ENCODE results near the gene NAXD.
"Not testable (repeated sequence)": the region's sequence is repeated elsewhere in the genome, so short reads cannot be mapped to it uniquely, and the experiment has no call there.

Gene NAXD

DNA sequence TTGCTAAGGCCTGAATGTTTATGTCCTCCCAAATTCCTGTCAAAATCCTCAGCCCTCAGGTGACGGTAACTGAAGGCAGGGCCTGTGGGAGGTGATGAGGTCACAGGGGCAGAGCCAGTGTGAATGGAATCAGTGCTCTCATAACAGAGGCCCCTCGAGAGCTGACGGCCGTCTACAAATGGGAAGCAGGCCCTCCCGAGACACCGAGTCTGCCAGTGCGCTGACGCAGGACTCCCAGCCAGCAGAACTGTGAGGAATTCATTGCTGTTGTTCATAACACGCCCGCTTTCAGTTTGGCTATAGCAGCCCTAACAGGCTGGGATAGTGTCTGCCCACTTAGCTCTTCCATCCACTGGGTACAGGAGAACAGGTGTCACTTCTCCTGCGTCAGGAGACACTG lies 49.3 kb downstream of the NAXD start:
- no peak for DNase-seq (ENCODE audit: low read depth in 2 of 2)

DNA sequence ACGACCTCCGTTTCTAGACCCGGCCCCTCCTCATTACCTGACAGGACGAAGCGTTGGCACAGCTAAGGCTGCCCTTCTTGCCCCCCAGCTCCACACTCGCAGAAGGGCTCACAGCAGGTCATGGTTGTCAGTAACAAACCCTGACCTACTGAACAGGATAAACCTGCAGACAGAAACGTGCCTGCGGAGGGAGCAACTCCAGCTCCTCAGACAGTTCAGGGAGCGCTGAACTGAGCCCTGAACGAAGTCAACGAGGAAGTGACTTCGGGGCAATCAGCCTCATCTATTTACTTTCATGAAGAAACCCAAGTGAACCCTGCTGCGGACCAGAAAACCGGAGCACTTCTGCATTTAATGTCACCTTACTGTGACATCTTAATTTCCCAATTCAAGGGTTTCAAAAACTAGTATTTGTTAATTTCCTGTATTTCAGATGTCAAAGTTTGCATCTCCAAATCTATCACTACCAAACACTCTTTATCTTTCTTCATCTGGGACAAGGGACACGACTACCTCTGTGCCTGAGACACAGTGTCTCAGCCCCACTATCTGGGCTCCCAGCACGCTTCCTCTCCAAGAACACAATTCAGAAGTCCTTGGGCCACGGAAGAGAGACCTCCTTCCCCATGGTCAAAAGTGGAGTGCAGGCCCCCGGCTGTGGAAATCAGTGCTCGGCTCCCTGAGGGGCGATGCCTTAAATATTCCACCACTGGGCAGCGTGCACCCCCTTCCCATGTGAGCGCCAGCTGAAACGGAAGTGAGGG lies 50.3 kb downstream of the NAXD start:
- no peak for DNase-seq (ENCODE audit: low read depth in 2 of 2)

DNA sequence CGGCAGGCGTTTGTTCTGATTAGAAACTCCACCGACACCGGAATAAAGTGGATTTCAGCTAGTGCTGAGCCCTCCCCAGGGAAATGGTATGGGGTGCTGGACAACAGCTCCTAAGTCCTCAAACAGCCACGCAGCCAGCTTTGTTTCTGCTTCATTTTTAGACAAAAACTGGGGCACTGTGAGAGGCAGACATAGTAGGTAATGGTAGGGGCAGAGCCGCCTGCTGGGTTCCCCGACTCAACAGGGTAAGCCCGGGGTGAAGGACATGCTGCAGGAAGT lies 50.8 kb downstream of the NAXD start:
- no peak for DNase-seq (ENCODE audit: low read depth in 2 of 2)

DNA sequence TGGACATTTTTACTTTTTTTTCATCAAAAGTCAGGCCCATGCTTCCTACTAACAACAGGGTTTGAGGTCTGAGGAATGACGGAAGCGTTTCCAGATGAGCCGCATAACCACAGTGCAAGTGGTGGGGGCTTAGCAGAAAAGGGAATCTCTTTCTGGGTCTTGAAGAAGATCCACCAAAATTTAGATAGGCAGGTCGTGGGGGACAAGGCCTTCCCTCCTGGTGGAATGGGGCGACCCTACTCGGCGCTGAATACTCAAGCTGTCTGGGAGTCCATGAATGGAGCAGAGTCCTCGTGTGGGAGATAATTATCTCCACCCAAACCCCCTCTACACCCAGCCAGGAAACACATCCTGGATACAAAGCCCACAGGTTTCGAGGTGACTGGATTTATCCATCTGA lies 53.7 kb downstream of the NAXD start:
- DNase-seq (ENCODE audit: low read depth in 2 of 2): no peak

DNA sequence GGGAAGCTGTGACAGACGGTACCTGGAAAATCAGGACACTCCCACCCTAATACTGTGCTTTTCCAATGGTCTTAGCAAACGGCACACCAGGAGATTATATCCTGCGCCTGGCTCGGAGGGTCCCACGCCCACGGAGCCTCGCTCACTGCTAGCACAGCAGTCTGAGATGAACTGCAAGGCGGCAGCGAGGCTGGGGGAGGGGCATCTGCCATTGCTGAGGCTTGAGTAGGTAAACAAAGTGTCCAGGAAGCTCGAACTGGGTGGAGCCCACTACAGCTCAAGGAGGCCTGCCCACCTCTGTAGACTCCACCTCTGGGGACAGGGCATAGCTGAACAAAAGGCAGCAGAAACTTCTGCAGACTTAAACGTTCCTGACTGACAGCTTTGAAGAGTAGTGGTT lies 54.5 kb downstream of the NAXD start:
- not testable (repeated sequence) for DNase-seq (ENCODE audit: low read depth in 2 of 2)

DNA sequence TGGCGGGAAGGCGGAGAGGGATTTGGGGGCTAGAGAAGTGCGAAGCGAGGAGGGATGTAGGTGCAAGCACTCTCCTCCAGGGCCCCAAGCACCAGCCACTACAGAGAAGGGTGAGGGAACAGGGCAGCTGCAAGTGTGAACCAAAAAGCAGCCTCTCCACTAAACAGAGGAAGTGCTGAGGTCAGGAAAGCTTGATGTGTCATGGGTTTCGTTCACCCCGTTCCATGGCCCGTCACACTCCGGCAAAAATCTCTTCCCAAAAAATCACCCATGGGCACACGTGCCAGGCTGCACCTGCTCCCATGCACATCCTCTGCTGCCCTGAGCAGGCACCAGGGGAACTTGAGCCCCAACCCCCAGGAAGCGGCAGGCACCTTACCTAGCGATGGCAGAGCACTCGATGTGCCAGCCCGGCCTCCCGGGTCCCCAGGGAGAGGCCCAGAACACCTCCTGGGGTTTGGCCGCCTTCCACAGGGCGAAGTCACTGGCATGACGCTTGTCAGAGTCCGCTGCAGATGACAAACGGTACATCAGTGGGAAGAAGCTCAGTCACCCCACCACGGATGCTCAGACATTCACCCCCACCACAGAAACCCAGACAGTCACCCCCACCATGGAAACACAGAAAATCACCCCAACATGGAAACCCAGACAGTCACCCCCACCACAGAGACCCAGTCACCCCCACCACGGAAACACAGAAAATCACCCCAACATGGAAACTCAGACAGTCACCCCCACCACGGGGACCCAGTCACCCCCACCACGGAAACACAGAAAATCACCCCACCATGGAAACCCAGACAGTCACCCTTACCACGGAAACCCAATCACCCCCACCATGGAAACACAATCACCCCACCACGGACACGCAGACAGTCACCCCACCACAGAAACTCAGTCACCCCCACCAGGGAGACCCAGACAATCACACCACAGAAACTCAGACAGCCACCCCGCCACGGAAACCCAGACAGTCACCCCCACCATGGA lies 61.5 kb downstream of the NAXD start:
- DNase-seq (ENCODE audit: low read depth in 2 of 2): no peak

DNA sequence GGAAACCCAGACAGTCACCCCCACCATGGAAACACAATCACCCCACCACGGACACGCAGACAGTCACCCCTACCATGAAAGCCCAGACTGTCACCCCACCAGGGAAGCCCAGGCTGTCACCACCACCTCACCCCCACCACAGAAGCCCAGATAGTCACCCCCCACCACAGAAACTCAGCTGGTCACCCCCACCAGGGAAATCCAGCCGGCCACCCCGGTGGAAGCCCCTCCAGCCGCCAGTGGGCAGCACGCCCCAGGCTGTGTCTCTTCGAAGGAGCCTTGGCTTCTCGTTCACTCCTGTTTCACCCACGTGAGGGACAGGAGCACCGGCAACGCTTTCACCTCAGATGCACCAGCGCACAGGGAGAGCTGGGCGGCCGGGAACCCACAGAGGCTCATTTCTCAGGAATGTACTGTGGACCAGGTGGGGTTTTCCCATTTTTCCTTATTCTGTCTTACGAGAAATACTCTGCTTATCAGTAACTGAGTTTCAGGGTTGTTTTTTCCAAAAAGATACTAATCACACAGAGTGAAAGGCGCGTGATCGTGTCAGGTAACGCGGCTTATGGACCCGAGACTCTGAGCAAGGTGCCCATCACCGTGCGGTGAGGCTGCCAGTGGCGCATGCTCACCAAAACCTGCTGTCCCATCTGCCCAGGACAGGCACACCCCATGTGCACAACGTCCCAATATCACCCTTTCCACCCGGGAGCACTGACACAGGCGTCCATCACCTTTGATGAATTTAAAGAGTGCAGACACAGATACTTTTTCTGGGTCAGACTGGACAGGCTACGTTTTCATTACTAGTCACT lies 62.6 kb downstream of the NAXD start:
- no peak for DNase-seq (ENCODE audit: low read depth in 2 of 2)

DNA sequence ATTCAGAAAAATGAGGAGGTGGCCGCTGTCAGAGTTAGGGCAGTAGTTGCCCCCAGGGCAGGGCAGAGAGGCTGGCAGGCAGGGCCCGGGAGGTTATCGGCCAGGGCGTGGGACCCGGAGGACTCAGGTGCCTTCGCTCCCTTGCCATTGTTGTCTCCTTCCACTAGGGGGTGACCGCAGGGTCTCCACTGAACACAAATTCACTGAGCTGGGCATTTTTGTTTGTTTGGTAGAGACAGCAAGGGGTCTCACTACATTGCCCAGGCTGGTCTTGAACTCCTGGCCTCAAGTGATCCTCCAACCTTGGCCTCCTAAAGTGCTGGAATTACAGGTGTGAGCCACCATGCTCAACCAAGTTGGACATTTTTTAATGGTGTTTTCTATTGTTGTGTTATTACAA lies 65.5 kb downstream of the NAXD start:
- DNase-seq (ENCODE audit: low read depth in 2 of 2): no peak

DNA sequence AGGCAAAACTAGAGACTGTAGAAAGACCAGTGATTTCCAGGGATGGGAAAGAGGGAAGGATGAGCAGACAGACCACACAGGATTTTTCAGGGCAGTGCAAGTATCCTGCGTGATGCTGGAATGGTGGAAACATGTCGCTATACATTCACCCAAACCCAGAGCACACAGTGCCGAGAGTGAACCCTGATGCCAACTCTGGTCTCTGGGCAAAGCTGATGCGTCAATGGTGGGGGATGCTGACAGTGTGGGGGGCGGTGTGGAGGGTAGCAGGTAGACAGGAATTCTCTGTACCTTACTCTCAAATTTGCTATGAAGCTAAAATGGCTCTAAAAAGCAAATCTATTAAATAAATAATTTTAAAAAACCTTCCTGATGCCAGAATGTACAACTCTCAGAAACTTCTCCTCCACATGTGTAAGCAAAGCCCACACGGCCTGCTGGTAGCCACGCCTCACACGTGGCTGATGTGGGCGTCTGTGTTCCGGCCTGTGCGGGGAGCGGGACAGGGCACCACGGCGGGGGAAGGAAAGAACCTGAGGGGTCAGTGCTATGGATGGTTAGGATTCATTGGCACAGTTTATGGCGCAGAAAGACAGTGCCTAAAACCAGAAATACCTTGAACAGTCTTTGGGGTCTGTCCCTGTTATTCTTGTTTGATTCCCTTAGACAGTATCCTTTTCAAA lies 66.7 kb downstream of the NAXD start:
- DNase-seq (ENCODE audit: low read depth in 2 of 2): no peak

DNA sequence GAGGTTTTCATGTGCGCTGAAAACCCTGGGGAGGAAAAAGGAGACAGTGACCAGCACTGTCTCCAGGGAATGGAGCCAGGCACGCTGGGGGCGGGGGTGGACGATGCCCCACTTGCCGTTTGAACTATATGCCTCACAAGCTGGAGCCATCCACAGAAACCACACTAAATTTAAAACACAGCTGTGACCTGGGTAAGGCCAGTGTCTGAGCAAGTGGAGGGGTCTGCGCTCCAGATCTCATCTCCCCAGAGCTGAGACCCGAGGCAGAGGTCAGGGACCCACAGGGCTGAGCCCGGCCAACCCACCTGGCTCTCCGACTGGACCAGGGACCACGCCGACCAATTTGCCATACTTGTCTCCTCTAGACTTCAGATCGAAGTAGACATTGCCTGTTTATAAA lies 67.4 kb downstream of the NAXD start:
- no peak for DNase-seq (ENCODE audit: low read depth in 2 of 2)

DNA sequence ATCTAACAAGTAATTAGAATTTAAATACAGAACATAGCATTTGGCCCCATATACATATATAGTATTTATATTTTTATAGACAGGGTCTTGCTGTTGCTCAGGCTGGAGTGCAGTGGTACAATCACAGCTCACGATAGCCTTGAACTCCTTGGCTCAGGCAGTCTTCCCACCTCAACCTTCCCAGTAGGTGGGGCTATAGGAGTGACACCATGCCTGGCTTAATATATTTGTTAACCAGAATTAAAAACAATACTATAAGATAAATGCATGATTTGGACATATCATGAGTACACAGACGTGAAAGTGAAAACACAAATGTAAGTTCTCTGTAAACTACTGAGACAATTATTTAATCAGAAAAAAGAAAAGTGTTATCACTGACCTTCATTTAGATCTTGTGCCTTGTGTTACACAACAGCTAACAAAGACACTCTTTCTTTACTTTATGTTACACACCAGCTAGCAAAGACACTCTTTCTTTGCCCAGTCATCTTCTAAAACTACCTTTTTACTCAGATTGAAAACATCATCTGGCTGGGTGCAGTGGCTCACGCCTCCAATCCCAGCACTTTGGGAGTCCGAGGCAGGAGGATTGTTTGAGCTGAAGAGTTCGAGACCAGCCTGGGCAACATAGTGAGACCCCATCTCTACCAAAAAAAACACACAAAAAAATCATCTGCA lies 68.0 kb downstream of the NAXD start:
- DNase-seq (ENCODE audit: low read depth in 2 of 2): no peak

DNA sequence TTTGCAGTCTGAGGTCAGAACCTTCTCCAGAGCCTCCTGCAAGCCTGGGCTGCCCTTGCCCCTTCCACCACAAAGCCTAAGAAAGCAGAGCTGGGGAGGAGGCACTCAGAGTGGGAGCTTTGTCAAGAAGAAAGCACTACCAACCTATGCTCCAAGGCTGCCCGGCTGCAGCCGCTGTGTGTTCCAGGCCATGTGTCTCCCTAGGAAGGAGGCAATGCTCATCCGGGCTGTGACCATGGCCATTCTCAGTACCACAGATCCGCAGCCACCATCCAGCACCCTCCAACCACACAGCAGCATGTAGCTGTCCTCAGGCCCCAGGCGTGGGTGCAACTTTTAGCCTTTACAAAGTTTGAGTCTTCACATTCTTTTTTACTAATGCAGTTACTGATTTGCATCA lies 68.6 kb downstream of the NAXD start:
- no peak for DNase-seq (ENCODE audit: low read depth in 2 of 2)

DNA sequence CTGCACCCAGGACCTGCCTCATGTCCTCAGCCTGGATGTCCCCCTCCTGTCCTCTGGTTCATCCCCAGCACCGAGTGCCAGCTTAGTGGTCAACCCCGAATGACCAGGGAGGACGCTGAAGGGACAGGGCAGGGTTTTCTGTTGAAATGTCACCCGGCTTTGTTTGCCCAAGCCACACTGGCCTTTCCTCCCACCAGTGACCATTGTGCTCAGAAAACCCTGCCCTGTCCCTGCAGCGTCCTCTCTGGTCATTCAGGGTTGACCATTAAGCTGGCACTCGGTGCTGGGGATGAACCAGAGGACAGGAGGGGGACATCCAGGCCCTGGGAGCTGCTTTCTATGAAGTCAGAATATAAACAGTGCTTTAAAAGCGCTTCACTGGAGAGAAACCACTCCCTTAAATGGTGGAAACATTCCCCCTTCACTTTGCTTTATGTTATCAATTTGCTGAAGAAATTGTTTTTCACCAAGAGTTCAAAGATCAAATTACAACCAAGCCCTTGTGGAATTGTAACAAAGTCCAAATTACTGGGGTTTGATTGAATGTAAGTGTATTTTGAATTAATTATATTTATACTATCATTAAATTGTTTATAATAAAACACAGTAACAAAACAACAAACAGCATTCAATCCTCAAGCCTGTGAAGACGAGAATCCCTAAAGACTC lies 69.2 kb downstream of the NAXD start:
- no peak for DNase-seq (ENCODE audit: low read depth in 2 of 2)

DNA sequence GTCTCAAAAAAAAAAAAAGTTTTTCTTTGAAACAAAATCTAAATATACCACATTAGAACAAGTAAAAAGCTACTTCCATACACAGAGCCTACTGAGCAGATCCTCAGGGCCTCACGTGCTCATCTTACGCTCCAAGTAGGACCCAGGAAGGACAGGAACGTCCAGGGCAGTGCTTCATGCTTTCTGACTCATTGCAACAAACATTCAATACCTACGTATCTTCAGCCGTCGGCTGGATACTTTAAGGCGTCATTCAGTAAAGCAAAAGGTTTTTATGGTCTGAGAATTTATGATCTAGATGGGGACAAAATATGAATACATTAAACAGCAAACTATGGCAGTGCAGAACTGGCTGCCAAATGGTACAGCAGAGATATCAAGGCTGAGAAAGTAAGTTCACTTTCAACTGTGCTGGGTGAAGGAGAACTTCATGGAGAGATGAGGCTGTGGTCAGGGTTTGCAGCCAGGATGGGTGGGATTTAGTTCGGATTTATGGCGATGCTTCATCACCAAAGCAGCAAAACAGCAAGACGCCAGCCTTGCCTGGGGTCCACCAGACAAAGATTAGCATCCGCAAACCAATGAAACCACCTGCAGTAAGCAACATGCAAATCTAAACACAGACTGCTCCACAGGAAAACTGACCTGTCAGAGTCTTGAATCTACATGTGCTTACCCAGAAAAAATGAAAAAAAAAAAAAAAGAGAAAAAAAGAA lies 70.1 kb downstream of the NAXD start:
- no peak for DNase-seq (ENCODE audit: low read depth in 2 of 2)

DNA sequence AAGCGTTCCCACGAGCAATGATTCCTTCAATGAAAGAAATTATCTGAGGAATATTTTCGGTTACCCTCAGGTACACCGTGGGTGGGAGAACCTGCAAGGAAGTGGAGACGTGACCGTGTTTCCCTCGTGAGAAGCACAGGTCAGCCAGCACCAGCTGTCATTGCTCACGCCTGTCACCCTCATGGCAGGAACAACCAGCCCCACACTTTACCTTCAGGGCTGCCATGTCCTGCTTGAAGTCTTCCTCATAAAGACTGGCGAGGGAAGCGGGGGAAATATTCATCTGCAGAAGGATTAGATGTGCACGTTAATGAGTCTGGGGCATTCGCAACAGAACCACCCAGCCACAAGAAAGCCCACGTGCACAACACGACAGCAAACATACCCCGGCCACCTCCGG lies 72.4 kb downstream of the NAXD start:
- DNase-seq (ENCODE audit: low read depth in 2 of 2): no peak

DNA sequence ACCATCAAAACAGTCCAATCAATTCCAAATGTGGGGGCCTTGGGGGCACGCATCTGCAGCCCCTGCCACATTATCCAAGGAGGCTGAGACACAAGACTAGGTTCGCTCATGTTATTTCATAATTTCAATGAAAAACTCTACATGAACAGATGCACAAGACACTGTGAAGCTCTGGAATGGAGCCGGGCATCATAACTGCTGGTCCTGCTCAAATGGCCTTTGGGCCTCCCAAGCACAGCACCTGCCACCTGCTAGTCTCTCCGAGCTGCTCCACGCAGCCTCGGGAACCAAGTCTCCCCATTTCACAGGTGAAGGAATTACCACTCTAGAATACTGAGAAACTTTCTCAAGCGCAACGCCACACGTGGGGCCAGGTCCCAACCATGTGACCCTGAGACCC lies 73.7 kb downstream of the NAXD start:
- no peak for DNase-seq (ENCODE audit: low read depth in 2 of 2)

Measured in stimulated activated CD8-positive, alpha-beta memory T cell treated with anti-CD3 and anti-CD28 coated beads, Interleukin-15, amount 100 ng/mL, for 4 hours (primary cell).